Nephron (organoid): ENCODE results near the gene CCR5AS.
"Not testable (repeated sequence)": the region's sequence is repeated elsewhere in the genome, so short reads cannot be mapped to it uniquely, and the experiment has no call there.

Experiments used
- H3K27ac Mint-ChIP-seq, 3 experiments: 2 replicates each; pipeline ENCODE4 v1.8.0; 2020; ENCODE audit warnings: mixed read lengths in 3 of 3, mild to moderate bottlenecking in 2 of 3, moderate library complexity in 1 of 3
- H3K27me3 Mint-ChIP-seq: 2 replicates; pipeline ENCODE4 v1.8.0; 2021; ENCODE audit warnings: low read depth, mild to moderate bottlenecking, moderate library complexity, mixed read lengths
- H3K36me3 Mint-ChIP-seq: 2 replicates; pipeline ENCODE4 v1.8.0; 2020; ENCODE audit warnings: low read depth, mixed read lengths
- H3K4me1 Mint-ChIP-seq: 2 replicates; pipeline ENCODE4 v1.8.0; 2020; ENCODE audit warnings: mixed read lengths
- H3K4me3 Mint-ChIP-seq, 3 experiments: 2 replicates each; pipeline ENCODE4 v1.8.0; 2020; ENCODE audit warnings: mild to moderate bottlenecking in 3 of 3, mixed read lengths in 3 of 3, moderate library complexity in 2 of 3
- H3K9me3 Mint-ChIP-seq: 2 replicates; pipeline ENCODE4 v1.8.0; 2020; ENCODE audit warnings: mixed read lengths
- CTCF ChIP-seq, 3 experiments: fragments of 200-600 bp; sonication (generic); IDR thresholded peaks; one replicate each; pipeline ENCODE4 v1.5.0; 2021; ENCODE audit warnings: antibody characterized with exemption in 3 of 3; ENCODE audit not compliant: unreplicated experiment in 3 of 3

The CCR5AS gene

GRCh38 chr3:46393011-46393410 is 13.9 kb downstream of the CCR5AS start:
- Mint-ChIP-seq H3K4me1 (no peaks in the 10 kb centered on the region), H3K36me3 (no peaks in the 10 kb centered on the region), H3K27ac (no peak overlapping the region), H3K9me3 (peaks cover 4% of the 10 kb centered on the region), H3K27me3 (peaks cover 48% of the 10 kb centered on the region), H3K4me3 (no peak overlapping the region)
- no peak for TF ChIP-seq CTCF (IDR thresholded peaks at IDR 0.05; ENCODE audit: unreplicated experiment in 3 of 3)

GRCh38 chr3:46391526-46391925 is 15.3 kb downstream of the CCR5AS start:
- not testable (repeated sequence) for H3K4me1 Mint-ChIP-seq, H3K36me3 Mint-ChIP-seq, H3K9me3 Mint-ChIP-seq, H3K4me3 Mint-ChIP-seq, H3K27ac Mint-ChIP-seq
- peaks cover 35% of the 10 kb centered on the region for H3K27me3 Mint-ChIP-seq

- H3K36me3 Mint-ChIP-seq, result no peaks in the 10 kb centered on the region
- H3K9me3 Mint-ChIP-seq, result peaks cover 3% of the 10 kb centered on the region
- no peaks in the 10 kb centered on the region for H3K4me1 Mint-ChIP-seq
- peaks cover 24% of the 10 kb centered on the region for H3K27me3 Mint-ChIP-seq
- TF ChIP-seq CTCF (IDR thresholded peaks at IDR 0.05; ENCODE audit: unreplicated experiment in 3 of 3), result no peak
- H3K4me3 Mint-ChIP-seq, result no peak overlapping the region
- H3K27ac Mint-ChIP-seq, result no peak overlapping the region
These were observed 17.6 kb downstream of the CCR5AS start for GRCh38 chr3:46389306-46389705.

- H3K27ac Mint-ChIP-seq, result not testable (repeated sequence)
These were observed 18.0 kb downstream of the CCR5AS start for GRCh38 chr3:46388847-46389246.

GRCh38 chr3:46386205-46386604 is 20.7 kb downstream of the CCR5AS start:
- Mint-ChIP-seq H3K27me3 (peaks cover 6% of the 10 kb centered on the region), H3K27ac (no peak overlapping the region), H3K9me3 (peaks cover 3% of the 10 kb centered on the region), H3K4me1 (peaks cover 2% of the 10 kb centered on the region), H3K36me3 (no peaks in the 10 kb centered on the region), H3K4me3 (no peak overlapping the region)
- TF ChIP-seq CTCF (IDR thresholded peaks at IDR 0.05; ENCODE audit: unreplicated experiment in 3 of 3), result no peak

More at GRCh38 chr3:46388847-46389246, 18.0 kb downstream of the CCR5AS start:
- not testable (repeated sequence) for H3K9me3 Mint-ChIP-seq, H3K36me3 Mint-ChIP-seq, H3K4me1 Mint-ChIP-seq, H3K4me3 Mint-ChIP-seq
- peaks cover 19% of the 10 kb centered on the region for H3K27me3 Mint-ChIP-seq

- H3K4me3 Mint-ChIP-seq, result no peak overlapping the region
- no peak for TF ChIP-seq CTCF (IDR thresholded peaks at IDR 0.05; ENCODE audit: unreplicated experiment in 3 of 3)
- peaks cover 9% of the 10 kb centered on the region for H3K4me1 Mint-ChIP-seq
- peaks cover 3% of the 10 kb centered on the region for H3K9me3 Mint-ChIP-seq
- no peaks in the 10 kb centered on the region for H3K36me3 Mint-ChIP-seq
- peaks cover 6% of the 10 kb centered on the region for H3K27me3 Mint-ChIP-seq
- H3K27ac Mint-ChIP-seq, result no peak overlapping the region
These were observed 22.9 kb downstream of the CCR5AS start for GRCh38 chr3:46383951-46384330.

GRCh38 chr3:46383211-46383950 is 23.5 kb downstream of the CCR5AS start:
- TF ChIP-seq CTCF (IDR thresholded peaks at IDR 0.05; ENCODE audit: unreplicated experiment in 3 of 3), result no peak
- Mint-ChIP-seq H3K27ac (no peak overlapping the region), H3K4me1 (peaks cover 10% of the 10 kb centered on the region), H3K4me3 (no peak overlapping the region), H3K36me3 (no peaks in the 10 kb centered on the region), H3K27me3 (peaks cover 7% of the 10 kb centered on the region), H3K9me3 (peaks cover 3% of the 10 kb centered on the region)
